Measurements from ENCODE around the gene TEC. TPM values are rescaled to one million over a fixed set of nuclear protein-coding genes. Genes with fewer than 3 reads are reported as not detected.
A peak's percentile ranks its signal among the peaks of the same experiment; 100 is the strongest.

The TEC gene
- total and polyA plus RNA-seq, 2 of the 8 experiments (the other 6 are each of a cell fraction or from before 2014, with no cell fraction given) = 0.73 to 1.8 TPM

DNA sequence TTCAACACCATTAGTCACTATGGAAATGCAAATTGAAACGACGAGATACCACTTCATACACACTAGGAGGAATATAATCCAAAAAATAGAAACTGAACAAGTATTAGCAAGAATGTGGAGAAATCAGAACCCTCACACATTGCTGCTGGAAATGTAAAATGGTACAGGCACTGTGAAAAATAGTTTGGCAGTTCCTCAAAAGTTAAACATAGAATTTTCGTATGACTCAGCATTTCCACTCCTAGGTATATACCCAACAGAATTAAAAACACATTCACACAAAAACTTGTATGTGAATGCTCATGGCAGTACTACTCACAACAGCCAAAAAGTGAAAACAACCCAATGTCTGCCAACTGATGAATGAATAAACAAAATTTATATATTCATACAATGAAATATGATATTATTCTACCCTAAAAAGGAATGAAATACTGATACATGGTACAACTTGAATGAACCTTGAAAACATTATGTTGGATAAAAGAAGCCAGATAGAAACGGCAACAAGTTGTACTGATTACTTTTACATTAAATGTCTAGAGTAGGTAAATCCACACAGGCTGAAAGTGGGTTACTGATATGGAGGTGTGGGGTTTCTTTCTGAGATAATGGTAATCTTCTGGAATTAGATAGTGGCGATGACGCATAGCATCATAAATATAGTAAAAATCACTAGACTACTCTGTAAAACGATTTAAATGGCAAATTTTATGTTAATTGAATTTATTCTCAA, 22.3 kb downstream of the TEC start:
- H4K8ac ChIP-seq (ENCODE audit: extremely low read depth, insufficient read depth, low read length) = no peak overlapping the region
- no peak overlapping the region for H3K4ac ChIP-seq (replicated peaks; ENCODE audit: insufficient read length, low read depth, low read length)
- no peak overlapping the region for H3K4me2 ChIP-seq (ENCODE audit: insufficient read depth in 1 of 2, low read depth in 2 of 2, low read length in 2 of 2)
- no peaks in the 10 kb centered on the region for H3K9me3 ChIP-seq (ENCODE audit: insufficient read depth in 2 of 2, low read depth in 1 of 2, low read length in 1 of 2)
- no peak overlapping the region for H3K27ac ChIP-seq (ENCODE audit: low read depth, low read length)
- no peak overlapping the region for H2AK5ac ChIP-seq (ENCODE audit: low read depth, low read length)
- H4K5ac ChIP-seq (ENCODE audit: insufficient read length, low read depth, low read length) = no peak overlapping the region
- TF ChIP-seq MAFK (IDR thresholded peaks at IDR 0.05; ENCODE audit: low read depth, low read length) (peak; percentile 30; the same call in 1 of the 2 replicates), SIX5 (IDR thresholded peaks at IDR 0.05; ENCODE audit: low read depth, low read length) (no peak), BACH1 (IDR thresholded peaks at IDR 0.05; ENCODE audit: low read length) (0 out of 2 replicates have a peak, but pooled peaks have one; percentile 10)
- no peak overlapping the region for H3K4me3 ChIP-seq (ENCODE audit: extremely low read depth in 1 of 4, insufficient read depth in 2 of 4, low read depth in 3 of 4, low read length in 4 of 4)
- H3K79me1 ChIP-seq (ENCODE audit: low read depth, low read length) = no peaks in the 10 kb centered on the region; the same call in 1 of the 2 replicates
- H2BK20ac ChIP-seq (ENCODE audit: low read length) = no peak overlapping the region
- no peaks in the 10 kb centered on the region for H3K36me3 ChIP-seq (ENCODE audit: control insufficient read depth in 2 of 4, insufficient read depth in 4 of 4, low read length in 3 of 4)
- H2BK5ac ChIP-seq (ENCODE audit: low read depth, low read length) = no peak overlapping the region
- no peak overlapping the region for H3K14ac ChIP-seq (ENCODE audit: insufficient read length)
- no peaks in the 10 kb centered on the region for H3K4me1 ChIP-seq (replicated peaks in 1 of 4; ENCODE audit: control insufficient read depth in 3 of 4, insufficient read depth in 4 of 4, low read length in 3 of 4)
- DNase-seq (ENCODE audit: low read depth in 1 of 2, low spot score in 2 of 2) = no peak
- H3K9ac ChIP-seq (replicated peaks in 1 of 4; ENCODE audit: extremely low read depth in 1 of 4, low read depth in 3 of 4, low read length in 3 of 4) = no peak overlapping the region
- no peaks in the 10 kb centered on the region for H3K79me2 ChIP-seq (ENCODE audit: control insufficient read depth in 1 of 2, insufficient read depth in 2 of 2, low read length in 2 of 2)
- CTCF ChIA-PET (ENCODE audit: partially characterized antibody) = no interaction called here
- H3K23me2 ChIP-seq (ENCODE audit: low read depth, low read length) = no peaks in the 10 kb centered on the region
- H3K27me3 ChIP-seq (replicated peaks in 1 of 4; ENCODE audit: control insufficient read depth in 3 of 4, extremely low read depth in 1 of 4, insufficient read depth in 3 of 4, low read length in 3 of 4) = no peaks in the 10 kb centered on the region
- H3K23ac ChIP-seq (ENCODE audit: insufficient read length) = no peak overlapping the region
- WGBS, 2 experiments (ENCODE audit: extremely low coverage in 1 of 2, insufficient coverage in 1 of 2, insufficient read length in 1 of 2, insufficient replicate concordance in 2 of 2, low coverage in 1 of 2, low lambda C conversion rate in 2 of 2, missing lambda C conversion rate in 1 of 2) = 89% methylated on average over 7 of the region's 7 CpGs; no CpG with 5 or more reads in 1 of the 2 experiments
- H2BK120ac ChIP-seq (replicated peaks; ENCODE audit: low read depth, low read length) = no peak overlapping the region
- H3K18ac ChIP-seq (ENCODE audit: extremely low read depth, low read length) = no peak overlapping the region
- no peak overlapping the region for H2BK15ac ChIP-seq (ENCODE audit: low read length)
- no peak overlapping the region for H2BK12ac ChIP-seq (ENCODE audit: low read depth, low read length)
- no peak overlapping the region for H2AFZ ChIP-seq (ENCODE audit: low read length)
- no peak for FAIRE-seq
- H4K91ac ChIP-seq (replicated peaks; ENCODE audit: insufficient read length, low read length) = no peak overlapping the region
- H3K56ac ChIP-seq (replicated peaks; ENCODE audit: insufficient read length, low read depth, low read length) = no peak overlapping the region
- H4K20me1 ChIP-seq (replicated peaks in 1 of 2; ENCODE audit: control insufficient read depth in 1 of 2, insufficient read depth in 2 of 2, low read length in 2 of 2) = no peaks in the 10 kb centered on the region
- POLR2A ChIA-PET (ENCODE audit: partially characterized antibody) = no interaction called here

Measured in H1 (cell line).